Thyroid gland (tissue), 4 donors: ENCODE data around the gene LY6G5B. TPM values are rescaled to one million over a fixed set of nuclear protein-coding genes. Genes with fewer than 3 reads are reported as not detected.
"Not testable (repeated sequence)": the region's sequence is repeated elsewhere in the genome, so short reads cannot be mapped to it uniquely, and the experiment has no call there.

Experiments
- DNase-seq, 2 donors: peaks; one replicate each; pipeline ENCODE4 v3.0.0-alpha.2; 2019
- H3K27ac ChIP-seq, 3 donors: fragments of 200-600 bp; sonication (generic); 1 replicate in 2 of 3; 2 replicates in 1 of 3; pipeline ENCODE4 v1.5.1; 2016 to 2019; ENCODE audit warnings: mild to moderate bottlenecking in 1 of 3, moderate library complexity in 1 of 3
- H3K27me3 ChIP-seq: fragments of 200-600 bp; sonication (generic); one replicate; pipeline ENCODE4 v1.5.1; 2019
- H3K36me3 ChIP-seq, 2 donors: fragments of 200-600 bp; sonication (generic); one replicate each; pipeline ENCODE4 v1.5.1; 2016 to 2019
- H3K4me1 ChIP-seq, 2 donors: fragments of 200-600 bp; sonication (generic); one replicate each; pipeline ENCODE4 v1.5.1; 2017 to 2019
- H3K4me3 ChIP-seq, 3 donors: fragments of 200-600 bp; sonication (generic); replicated peaks in 1 of 3; 1 replicate in 2 of 3; 2 replicates in 1 of 3; pipeline ENCODE4 v1.5.1; 2016; ENCODE audit warnings: mild to moderate bottlenecking in 1 of 3
- H3K9me3 ChIP-seq: fragments of 200-600 bp; sonication (generic); one replicate; pipeline ENCODE4 v1.5.1; 2017
- CTCF ChIP-seq, 6 experiments: fragments of 200-600 bp in 3 of 6; fragments of 450-650 bp in 3 of 6; sonication (generic) in 3 of 6; IDR thresholded peaks; one replicate each; pipeline ENCODE4 v1.5.1; 2016 to 2019; ENCODE audit warnings: antibody characterized with exemption in 6 of 6, mild to moderate bottlenecking in 2 of 6, inconsistent platforms in 1 of 6, moderate library complexity in 1 of 6
- POLR2A ChIP-seq, 2 donors: fragments of 450-650 bp; IDR thresholded peaks; one replicate each; pipeline ENCODE4 v1.6.1; 2017; ENCODE audit warnings: antibody characterized with exemption in 2 of 2, mild to moderate bottlenecking in 2 of 2, moderate library complexity in 1 of 2
- WGBS, 2 donors: methylation state at CpG; one replicate each; pipeline ENCODE4 v1.1.5; 2017; 5-methylcytosine and 5-hydroxymethylcytosine counted together
- intact Hi-C: fragments of 100-400 bp; cut with DNase I; formaldehyde crosslinking; loops from one replicate; pipeline ENCODE4 v1.15.1; 2023
- total RNA-seq, 4 donors: library from RNA; depleted of rRNA; stranded (reverse); fragments of >200 nt; gene quantifications; one replicate each; pipeline ENCODE4 v1.2.3, GENCODE V29; 2016

Gene LY6G5B
- total RNA-seq, 4 donors from 2014 or later = 4.4 to 11.8 (median 9.4) TPM

GRCh38 chr6:31705931-31706330 is 36.2 kb downstream of the LY6G5B start:
- Histone ChIP-seq H3K4me3 (no peak overlapping the region), H3K9me3 (no peaks in the 10 kb centered on the region), H3K36me3 (no peaks in the 10 kb centered on the region), H3K27ac (no peak overlapping the region), H3K27me3 (no peaks in the 10 kb centered on the region), H3K4me1 (peaks cover 17 to 23% of the 10 kb centered on the region in 2 donors)
- TF ChIP-seq POLR2A (IDR thresholded peaks at IDR 0.05) = no peak
- no peak for TF ChIP-seq CTCF (IDR thresholded peaks at IDR 0.05)
- whole genome bisulfite sequencing, 2 donors = 93% methylated on average over 6 of the region's 6 CpGs
- no peak for DNase-seq
- intact Hi-C loops = no loop called here

- no peak within 1 kb of the TSS for H3K27ac ChIP-seq
- H3K36me3 ChIP-seq = no peaks in the 10 kb centered on the region
- no peaks in the 10 kb centered on the region for H3K27me3 ChIP-seq
- WGBS, 2 donors = 51 to 69% methylated on average over 3 of the region's 3 CpGs
- no peaks in the 10 kb centered on the region for H3K9me3 ChIP-seq
- no peak for DNase-seq
- peaks cover 10 to 17% of the 10 kb centered on the region in 2 donors for H3K4me1 ChIP-seq
- TF ChIP-seq POLR2A (IDR thresholded peaks at IDR 0.05) (no peak), CTCF (IDR thresholded peaks at IDR 0.05) (no peak)
- intact Hi-C loops = no loop called here
- no peak within 1 kb of the TSS for H3K4me3 ChIP-seq
These were observed 36.8 kb downstream of the LY6G5B start, which contains the start of gene LY6G6F for GRCh38 chr6:31706599-31706998. TSS of gene LY6G6F (plus strand) at chr6:31706866. CDS start at chr6:31706907, 41 bp downstream.

- no peak for DNase-seq
- intact Hi-C loops = no loop called here
- Histone ChIP-seq H3K27me3 (no peaks in the 10 kb centered on the region), H3K4me3 (no peak overlapping the region), H3K36me3 (no peaks in the 10 kb centered on the region), H3K9me3 (no peaks in the 10 kb centered on the region), H3K4me1 (peaks cover 0 to 13% of the 10 kb centered on the region in 2 donors), H3K27ac (no peak overlapping the region)
- WGBS, 2 donors = 80 to 88% methylated on average over 10 of the region's 10 CpGs
- TF ChIP-seq POLR2A (IDR thresholded peaks at IDR 0.05) = no peak
- no peak for TF ChIP-seq CTCF (IDR thresholded peaks at IDR 0.05)
These were observed 37.9 kb downstream of the LY6G5B start for GRCh38 chr6:31707701-31708100.

- 90 to 91% methylated on average over 3 of the region's 3 CpGs for WGBS, 2 donors
- no peak for DNase-seq
- TF ChIP-seq CTCF (IDR thresholded peaks at IDR 0.05) (no peak), POLR2A (IDR thresholded peaks at IDR 0.05) (no peak)
- H3K27ac ChIP-seq = no peak overlapping the region
- H3K9me3 ChIP-seq = no peaks in the 10 kb centered on the region
- H3K4me1 ChIP-seq = peaks cover 1 to 19% of the 10 kb centered on the region in 2 donors
- intact Hi-C loops = no loop called here
- H3K27me3 ChIP-seq = no peaks in the 10 kb centered on the region
- H3K36me3 ChIP-seq = no peaks in the 10 kb centered on the region
- no peak overlapping the region for H3K4me3 ChIP-seq
These were observed 38.4 kb downstream of the LY6G5B start for GRCh38 chr6:31708224-31708623.

GRCh38 chr6:31709157-31709556 is 39.4 kb downstream of the LY6G5B start:
- peak; percentile 37 to 48 for DNase-seq
- H3K27ac ChIP-seq, H3K9me3 ChIP-seq, intact Hi-C loops, H3K36me3 ChIP-seq, H3K4me3 ChIP-seq, H3K27me3 ChIP-seq: not testable (repeated sequence)
- H3K4me1 ChIP-seq = peaks cover 10 to 23% of the 10 kb centered on the region in 2 donors
- WGBS, 2 donors = 63 to 75% methylated on average over 10 to 11 of the region's 11 CpGs
